ENCODE data around the gene PPP6R3. TPM values are rescaled to one million over a fixed set of nuclear protein-coding genes. Genes with fewer than 3 reads are reported as not detected.

Gene PPP6R3
- total RNA-seq, 1 donor from 2014 or later: 55.8 TPM

DNA sequence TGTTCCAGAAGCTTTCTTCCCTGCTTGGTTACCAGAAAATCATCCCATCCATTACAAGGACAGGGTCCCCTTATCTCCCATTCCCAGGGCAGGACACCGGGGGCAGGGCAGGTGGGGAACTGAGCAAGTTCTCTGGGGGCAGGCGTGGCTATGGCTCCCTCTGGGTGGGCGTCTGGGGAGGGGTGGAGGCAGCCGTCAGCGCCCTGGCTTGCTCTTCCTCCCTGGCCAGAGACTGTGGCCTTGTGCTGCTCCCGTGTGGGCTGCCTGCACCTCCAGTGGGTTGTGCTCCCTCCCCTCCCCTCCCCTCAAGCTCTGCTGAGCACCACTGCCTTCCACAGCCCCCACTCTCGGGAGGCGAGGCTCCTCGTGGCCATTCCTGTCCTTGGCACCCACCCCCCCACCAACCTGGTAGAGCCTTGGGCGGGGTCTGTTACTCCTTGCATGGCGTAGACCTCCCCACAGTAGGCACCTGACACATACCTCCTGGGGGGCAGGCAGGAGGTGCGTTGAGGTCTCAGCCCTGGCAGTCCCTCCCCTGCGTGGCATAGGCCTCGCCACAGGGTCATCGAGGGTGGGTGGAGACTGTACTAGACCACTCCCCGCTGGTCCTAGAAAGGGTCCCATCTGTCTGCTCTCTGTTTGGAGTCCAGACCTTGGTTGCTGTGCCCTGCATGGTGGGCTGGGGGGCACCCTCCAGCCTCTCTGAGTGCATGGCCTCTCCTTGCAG is 24.2 kb upstream of the PPP6R3 start:
- TF ChIP-seq, protein P1, sequence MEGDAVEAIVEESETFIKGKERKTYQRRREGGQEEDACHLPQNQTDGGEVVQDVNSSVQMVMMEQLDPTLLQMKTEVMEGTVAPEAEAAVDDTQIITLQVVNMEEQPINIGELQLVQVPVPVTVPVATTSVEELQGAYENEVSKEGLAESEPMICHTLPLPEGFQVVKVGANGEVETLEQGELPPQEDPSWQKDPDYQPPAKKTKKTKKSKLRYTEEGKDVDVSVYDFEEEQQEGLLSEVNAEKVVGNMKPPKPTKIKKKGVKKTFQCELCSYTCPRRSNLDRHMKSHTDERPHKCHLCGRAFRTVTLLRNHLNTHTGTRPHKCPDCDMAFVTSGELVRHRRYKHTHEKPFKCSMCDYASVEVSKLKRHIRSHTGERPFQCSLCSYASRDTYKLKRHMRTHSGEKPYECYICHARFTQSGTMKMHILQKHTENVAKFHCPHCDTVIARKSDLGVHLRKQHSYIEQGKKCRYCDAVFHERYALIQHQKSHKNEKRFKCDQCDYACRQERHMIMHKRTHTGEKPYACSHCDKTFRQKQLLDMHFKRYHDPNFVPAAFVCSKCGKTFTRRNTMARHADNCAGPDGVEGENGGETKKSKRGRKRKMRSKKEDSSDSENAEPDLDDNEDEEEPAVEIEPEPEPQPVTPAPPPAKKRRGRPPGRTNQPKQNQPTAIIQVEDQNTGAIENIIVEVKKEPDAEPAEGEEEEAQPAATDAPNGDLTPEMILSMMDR (conservative IDR thresholded peaks at IDR 0.05; ENCODE audit: low read depth, low read length): no peak
- H3K4me3 ChIP-seq (ENCODE audit: low read depth, low read length): no peak overlapping the region
- DNase-seq (ENCODE audit: low read depth): no peak

GRCh38 chr11:68436985-68437926 is 23.3 kb upstream of the PPP6R3 start:
- no peak for DNase-seq (ENCODE audit: low read depth)
- TF ChIP-seq, protein P1 (conservative IDR thresholded peaks at IDR 0.05; ENCODE audit: low read depth, low read length): no peak
- H3K4me3 ChIP-seq (ENCODE audit: low read depth, low read length): no peak overlapping the region

GRCh38 chr11:68437927-68438657 is 22.5 kb upstream of the PPP6R3 start:
- TF ChIP-seq, protein P1 (conservative IDR thresholded peaks at IDR 0.05; ENCODE audit: low read depth, low read length): no peak
- no peak for DNase-seq (ENCODE audit: low read depth)
- no peak overlapping the region for H3K4me3 ChIP-seq (ENCODE audit: low read depth, low read length)

- no peak for DNase-seq (ENCODE audit: low read depth)
- TF ChIP-seq, protein P1 (conservative IDR thresholded peaks at IDR 0.05; ENCODE audit: low read depth, low read length): no peak
- no peak overlapping the region for H3K4me3 ChIP-seq (ENCODE audit: low read depth, low read length)
Measured at GRCh38 chr11:68438658-68439259, 21.8 kb upstream of the PPP6R3 start.

- no peak overlapping the region for H3K4me3 ChIP-seq (ENCODE audit: low read depth, low read length)
- TF ChIP-seq, protein P1 (conservative IDR thresholded peaks at IDR 0.05; ENCODE audit: low read depth, low read length): no peak
- DNase-seq (ENCODE audit: low read depth): no peak
Measured at GRCh38 chr11:68439355-68440065, 21.0 kb upstream of the PPP6R3 start.

- H3K4me3 ChIP-seq (ENCODE audit: low read depth, low read length): no peak overlapping the region
- TF ChIP-seq, protein P1 (conservative IDR thresholded peaks at IDR 0.05; ENCODE audit: low read depth, low read length): no peak
- no peak for DNase-seq (ENCODE audit: low read depth)
Measured at GRCh38 chr11:68440224-68440623, 20.3 kb upstream of the PPP6R3 start.
